Suprapubic skin (tissue), 3 donors: ENCODE data around the gene PPP1R9B.

Source experiments
- EP300 ChIP-seq: sonication (generic); formaldehyde crosslinking; IDR thresholded peaks from one replicate; pipeline ENCODE4 v1.6.1; 2017; ENCODE audit warnings: antibody characterized with exemption
- POLR2A ChIP-seq, 2 donors: fragments of 450-650 bp; IDR thresholded peaks; one replicate each; pipeline ENCODE4 v1.6.1; 2017; ENCODE audit warnings: antibody characterized with exemption in 2 of 2, mild to moderate bottlenecking in 2 of 2, moderate library complexity in 2 of 2
- TF ChIP-seq, protein P1 (sequence below), 2 donors: fragments of 200-600 bp in 1 of 2; fragments of 450-650 bp in 1 of 2; sonication (generic) in 1 of 2; IDR thresholded peaks; one replicate each; pipeline ENCODE4 v1.5.1; 2016 to 2019; ENCODE audit warnings: antibody characterized with exemption in 2 of 2, mild to moderate bottlenecking in 1 of 2, moderate library complexity in 1 of 2

DNA sequence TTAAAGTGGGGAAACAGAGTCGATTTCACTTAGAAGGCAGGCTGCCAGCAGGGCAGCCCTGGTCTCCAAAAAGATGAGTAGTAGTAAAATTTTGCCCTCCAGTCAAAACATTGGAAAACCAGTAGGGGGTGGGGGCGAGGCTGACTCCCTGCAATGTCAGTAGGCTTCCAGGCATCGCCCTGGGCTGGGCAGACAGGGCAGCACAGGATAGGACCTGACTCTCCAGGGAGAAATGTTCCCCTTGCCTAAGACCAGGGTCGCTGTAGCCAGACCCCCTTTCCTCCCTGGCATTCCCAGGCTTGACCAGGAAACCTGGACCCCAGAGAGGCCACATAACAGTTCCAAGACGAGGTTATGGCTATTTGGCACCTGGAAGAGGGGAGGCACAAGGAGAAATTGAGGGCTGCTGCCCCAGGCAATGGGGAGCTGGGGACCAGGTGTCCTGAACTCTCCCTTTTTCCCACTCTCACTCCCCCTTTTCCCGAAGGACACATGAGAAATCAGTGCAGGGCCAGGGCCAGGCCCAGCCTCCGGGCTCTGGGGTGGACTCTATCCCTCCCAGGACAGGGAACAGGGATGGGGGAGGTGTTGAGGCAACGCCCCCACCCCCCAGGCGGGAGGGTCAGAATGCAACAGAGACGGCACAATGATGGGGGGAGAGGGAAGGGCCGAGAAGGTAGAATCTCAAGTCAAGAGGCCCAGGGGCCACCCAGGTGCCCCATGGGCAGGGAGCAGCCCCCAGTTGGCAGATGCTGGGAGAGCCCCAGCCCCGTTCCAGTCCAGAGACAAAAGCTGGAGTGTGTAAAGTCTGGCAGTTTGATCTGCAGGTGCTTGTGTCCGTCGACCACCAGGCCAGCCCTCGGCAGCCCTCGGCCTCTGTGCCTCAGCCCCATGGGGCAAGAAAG, 16.0 kb downstream of the PPP1R9B start:
- TF ChIP-seq, protein P1, sequence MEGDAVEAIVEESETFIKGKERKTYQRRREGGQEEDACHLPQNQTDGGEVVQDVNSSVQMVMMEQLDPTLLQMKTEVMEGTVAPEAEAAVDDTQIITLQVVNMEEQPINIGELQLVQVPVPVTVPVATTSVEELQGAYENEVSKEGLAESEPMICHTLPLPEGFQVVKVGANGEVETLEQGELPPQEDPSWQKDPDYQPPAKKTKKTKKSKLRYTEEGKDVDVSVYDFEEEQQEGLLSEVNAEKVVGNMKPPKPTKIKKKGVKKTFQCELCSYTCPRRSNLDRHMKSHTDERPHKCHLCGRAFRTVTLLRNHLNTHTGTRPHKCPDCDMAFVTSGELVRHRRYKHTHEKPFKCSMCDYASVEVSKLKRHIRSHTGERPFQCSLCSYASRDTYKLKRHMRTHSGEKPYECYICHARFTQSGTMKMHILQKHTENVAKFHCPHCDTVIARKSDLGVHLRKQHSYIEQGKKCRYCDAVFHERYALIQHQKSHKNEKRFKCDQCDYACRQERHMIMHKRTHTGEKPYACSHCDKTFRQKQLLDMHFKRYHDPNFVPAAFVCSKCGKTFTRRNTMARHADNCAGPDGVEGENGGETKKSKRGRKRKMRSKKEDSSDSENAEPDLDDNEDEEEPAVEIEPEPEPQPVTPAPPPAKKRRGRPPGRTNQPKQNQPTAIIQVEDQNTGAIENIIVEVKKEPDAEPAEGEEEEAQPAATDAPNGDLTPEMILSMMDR (IDR thresholded peaks at IDR 0.05) = no peak
- no peak for TF ChIP-seq POLR2A (IDR thresholded peaks at IDR 0.05)
- no peak for TF ChIP-seq EP300
